Osteoblast (primary cell): ENCODE results near the gene TENT4B. TPM values are rescaled to one million over a fixed set of nuclear protein-coding genes. Genes with fewer than 3 reads are reported as not detected.

Experiments used
- DNase-seq: peaks from one replicate; pipeline ENCODE4 v3.0.0; 2011; ENCODE audit warnings: low spot score, mixed read lengths; ENCODE audit not compliant: insufficient read length; ENCODE audit errors: missing footprints
- H2AFZ ChIP-seq: 2 replicates; pipeline ENCODE4 v1.6.0; 2011; ENCODE audit warnings: mild to moderate bottlenecking, low read length
- H3K27ac ChIP-seq: 2 replicates; pipeline ENCODE4 v1.5.1; 2011; ENCODE audit warnings: mild to moderate bottlenecking, low read depth, low read length, moderate library complexity
- H3K27me3 ChIP-seq: 2 replicates; pipeline ENCODE4 v1.6.0; 2012; ENCODE audit warnings: mild to moderate bottlenecking, control low read depth, inconsistent platforms, low read length, moderate library complexity; ENCODE audit not compliant: insufficient read depth
- H3K36me3 ChIP-seq: 2 replicates; pipeline ENCODE4 v1.5.1; 2011; ENCODE audit warnings: mild to moderate bottlenecking, low read length, control low read depth, moderate library complexity; ENCODE audit not compliant: insufficient read depth
- H3K4me1 ChIP-seq: 2 replicates; pipeline ENCODE4 v1.5.1; 2011; ENCODE audit warnings: mild to moderate bottlenecking, low read length, control low read depth, moderate library complexity; ENCODE audit not compliant: insufficient read depth
- H3K4me2 ChIP-seq: 2 replicates; pipeline ENCODE4 v1.6.0; 2011; ENCODE audit warnings: mild to moderate bottlenecking, low read length; ENCODE audit not compliant: insufficient read depth
- H3K4me3 ChIP-seq: fragments of 200-600 bp; sonication (generic); 3 replicates; pipeline ENCODE4 v1.5.1; 2012; ENCODE audit warnings: mild to moderate bottlenecking, low read length, inconsistent platforms; ENCODE audit not compliant: insufficient read depth
- H3K79me2 ChIP-seq: 2 replicates; pipeline ENCODE4 v1.6.0; 2012; ENCODE audit warnings: mild to moderate bottlenecking, low read length, control low read depth, inconsistent platforms; ENCODE audit not compliant: insufficient read depth
- H3K9me3 ChIP-seq: 2 replicates; pipeline ENCODE4 v1.5.1; 2011; ENCODE audit warnings: low read depth, low read length, control low read depth
- H4K20me1 ChIP-seq: 2 replicates; pipeline ENCODE4 v1.6.0; 2012; ENCODE audit warnings: mild to moderate bottlenecking, low read length, control low read depth; ENCODE audit not compliant: insufficient read depth
- total RNA-seq: library from RNA; depleted of rRNA; stranded (reverse); fragments of >200 nt; gene quantifications from 2 replicates; pipeline ENCODE4 v1.2.3, GENCODE V29; 2012
- TF ChIP-seq, protein P1 (sequence below): IDR thresholded peaks from 2 replicates; pipeline ENCODE4 v1.5.1; 2011; ENCODE audit warnings: mild to moderate bottlenecking, low read depth, low read length, moderate library complexity; ENCODE audit errors: extremely low read depth

TENT4B gene
- total RNA-seq, 1 donor, result 10.1 TPM

DNA sequence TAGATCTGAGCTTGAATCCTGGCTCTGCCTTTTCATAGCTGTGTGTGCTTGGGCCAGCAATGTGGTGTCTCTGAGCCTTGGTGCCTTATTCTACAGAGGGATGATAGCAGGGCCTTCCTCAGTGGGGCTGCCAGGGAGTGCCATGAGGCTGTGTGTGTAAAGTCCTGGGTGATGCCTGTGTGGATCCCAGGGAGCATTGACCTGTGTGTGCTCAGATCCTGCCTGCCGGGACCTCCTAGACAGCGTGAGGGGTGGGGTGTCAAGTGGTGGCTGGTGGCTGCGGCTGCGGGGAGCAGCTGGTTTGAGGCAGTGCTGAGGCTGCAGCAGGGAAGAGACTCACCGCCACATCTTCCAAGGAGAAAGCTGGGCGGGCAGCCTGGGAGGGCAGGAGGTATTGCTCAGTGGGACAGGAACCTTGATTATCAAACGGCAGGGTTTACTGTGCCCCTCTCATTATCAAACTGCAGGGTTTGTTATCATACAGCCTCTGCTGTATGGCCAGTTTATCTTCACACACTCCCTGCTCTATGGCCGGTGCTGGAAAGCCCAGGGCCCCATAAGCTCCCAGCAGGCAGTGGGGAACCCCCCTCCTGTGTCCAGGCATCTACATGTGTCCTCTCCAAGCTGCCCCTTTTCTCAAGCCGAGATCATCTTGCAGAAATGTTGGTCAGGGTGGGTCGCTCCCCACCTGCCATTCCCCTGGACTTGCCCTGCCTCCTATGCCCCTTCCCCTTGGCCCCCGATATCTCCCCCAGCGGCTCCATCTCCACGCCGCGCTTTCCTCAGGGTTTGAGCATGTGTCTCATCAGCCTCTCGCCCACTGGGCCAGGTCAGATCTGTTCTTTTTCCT lies 110.2 kb downstream of the TENT4B start:
- TF ChIP-seq, protein P1, sequence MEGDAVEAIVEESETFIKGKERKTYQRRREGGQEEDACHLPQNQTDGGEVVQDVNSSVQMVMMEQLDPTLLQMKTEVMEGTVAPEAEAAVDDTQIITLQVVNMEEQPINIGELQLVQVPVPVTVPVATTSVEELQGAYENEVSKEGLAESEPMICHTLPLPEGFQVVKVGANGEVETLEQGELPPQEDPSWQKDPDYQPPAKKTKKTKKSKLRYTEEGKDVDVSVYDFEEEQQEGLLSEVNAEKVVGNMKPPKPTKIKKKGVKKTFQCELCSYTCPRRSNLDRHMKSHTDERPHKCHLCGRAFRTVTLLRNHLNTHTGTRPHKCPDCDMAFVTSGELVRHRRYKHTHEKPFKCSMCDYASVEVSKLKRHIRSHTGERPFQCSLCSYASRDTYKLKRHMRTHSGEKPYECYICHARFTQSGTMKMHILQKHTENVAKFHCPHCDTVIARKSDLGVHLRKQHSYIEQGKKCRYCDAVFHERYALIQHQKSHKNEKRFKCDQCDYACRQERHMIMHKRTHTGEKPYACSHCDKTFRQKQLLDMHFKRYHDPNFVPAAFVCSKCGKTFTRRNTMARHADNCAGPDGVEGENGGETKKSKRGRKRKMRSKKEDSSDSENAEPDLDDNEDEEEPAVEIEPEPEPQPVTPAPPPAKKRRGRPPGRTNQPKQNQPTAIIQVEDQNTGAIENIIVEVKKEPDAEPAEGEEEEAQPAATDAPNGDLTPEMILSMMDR, result no peak
- Histone ChIP-seq H3K79me2 (peaks cover 39% of the 10 kb centered on the region), H3K27me3 (no peaks in the 10 kb centered on the region), H3K4me3 (no peak overlapping the region), H3K4me1 (peaks cover 41% of the 10 kb centered on the region), H3K9me3 (no peaks in the 10 kb centered on the region), H4K20me1 (no peaks in the 10 kb centered on the region), H3K4me2 (no peak overlapping the region), H3K36me3 (no peaks in the 10 kb centered on the region), H2AFZ (no peak overlapping the region), H3K27ac (no peak overlapping the region)
- peak; percentile 36 for DNase-seq

DNA sequence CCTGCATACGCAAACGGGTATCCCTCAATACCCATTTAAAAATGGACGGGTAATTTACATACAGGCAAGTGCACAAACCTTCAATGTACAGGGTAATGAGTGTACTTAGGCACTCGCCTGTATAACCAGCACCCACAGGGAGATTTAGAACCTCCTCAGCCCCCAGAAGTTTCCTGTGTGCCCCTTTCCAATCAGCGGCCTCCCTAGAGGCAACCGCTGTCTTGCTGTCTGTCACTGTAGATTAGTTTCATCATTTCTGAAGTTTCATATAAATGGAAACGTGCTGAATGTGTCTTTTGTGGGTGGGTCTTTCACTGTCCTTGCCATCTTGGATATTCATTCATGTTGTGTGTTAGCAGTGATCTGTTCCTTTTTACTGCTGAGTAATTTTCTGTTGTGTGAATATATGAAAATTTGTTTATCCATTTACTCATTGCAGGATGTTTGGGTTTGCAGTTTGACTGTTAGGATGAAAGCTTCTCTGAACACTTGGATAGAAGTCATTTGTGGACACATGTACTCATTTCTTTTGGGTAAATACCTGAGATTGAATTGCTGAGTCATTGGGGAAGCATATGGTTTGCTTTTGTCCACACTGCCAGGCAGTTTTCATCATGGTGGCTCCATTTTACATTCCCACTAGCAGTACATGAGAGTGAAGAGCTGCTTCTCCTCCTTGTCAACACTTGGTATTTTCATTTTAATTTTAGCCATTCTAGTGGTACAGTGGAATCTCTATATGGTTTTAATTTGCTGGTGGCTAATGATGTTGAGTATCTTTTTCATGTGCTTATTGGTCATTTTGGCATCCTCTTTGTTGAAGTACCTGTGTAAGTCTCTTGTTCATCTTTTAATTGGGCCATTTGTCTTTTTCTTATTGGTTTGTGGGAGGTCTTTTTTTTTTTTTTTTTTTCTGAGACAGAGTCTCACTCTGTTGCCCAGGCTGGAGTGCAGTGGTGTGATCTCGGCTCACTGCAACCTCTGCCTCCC lies 111.1 kb downstream of the TENT4B start:
- no peak overlapping the region for H3K4me2 ChIP-seq
- H3K27ac ChIP-seq, result no peak overlapping the region
- H3K79me2 ChIP-seq, result peaks cover 46% of the 10 kb centered on the region
- H3K4me1 ChIP-seq, result peaks cover 35% of the 10 kb centered on the region
- TF ChIP-seq, protein P1, result no peak
- no peak overlapping the region for H2AFZ ChIP-seq
- no peaks in the 10 kb centered on the region for H3K9me3 ChIP-seq
- H3K4me3 ChIP-seq, result no peak overlapping the region
- H4K20me1 ChIP-seq, result peaks cover 4% of the 10 kb centered on the region
- no peaks in the 10 kb centered on the region for H3K27me3 ChIP-seq
- peak; percentile 51 for DNase-seq
- no peaks in the 10 kb centered on the region for H3K36me3 ChIP-seq

DNA sequence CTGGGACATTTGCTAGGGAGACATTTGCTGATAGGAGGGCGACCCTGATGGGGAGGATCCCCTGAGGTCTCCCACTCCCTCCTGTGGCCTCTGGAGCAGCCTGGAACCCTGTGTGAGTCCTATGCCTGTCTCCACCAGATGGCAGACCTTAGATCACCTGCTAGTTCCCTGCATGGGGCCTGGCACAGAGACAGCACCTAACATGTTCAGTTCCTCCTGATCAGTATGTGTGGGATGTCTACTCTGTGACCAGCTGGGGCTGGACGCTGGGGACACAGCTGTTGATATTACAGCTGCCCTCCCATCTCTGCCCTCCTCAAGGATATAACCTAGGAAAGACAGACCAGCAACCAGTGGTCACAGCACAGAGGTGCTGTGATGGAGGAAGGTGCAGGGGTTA lies 112.2 kb downstream of the TENT4B start:
- peaks cover 55% of the 10 kb centered on the region for H3K79me2 ChIP-seq
- TF ChIP-seq, protein P1, result peak; percentile 24
- peaks cover 10% of the 10 kb centered on the region for H4K20me1 ChIP-seq
- peaks cover 28% of the 10 kb centered on the region for H3K4me1 ChIP-seq
- H3K9me3 ChIP-seq, result no peaks in the 10 kb centered on the region
- H3K27me3 ChIP-seq, result no peaks in the 10 kb centered on the region
- H2AFZ ChIP-seq, result no peak overlapping the region
- no peak overlapping the region for H3K4me2 ChIP-seq
- peak overlapping the region; percentile 87 for H3K27ac ChIP-seq
- no peak overlapping the region for H3K4me3 ChIP-seq
- no peaks in the 10 kb centered on the region for H3K36me3 ChIP-seq
- peak; percentile 32 for DNase-seq
